IPS DF 6.9 (cell line): ENCODE measurements around the gene TLR2.

ENCODE experiments used
- DNase-seq: peaks from one replicate; pipeline ENCODE4 v3.0.0-alpha.2; 2013; ENCODE audit warnings: low read depth, low spot score
- H3K27ac ChIP-seq: one replicate; pipeline ENCODE4 v1.5.1; 2013; ENCODE audit warnings: low read length, control low read depth
- H3K27me3 ChIP-seq: 2 replicates; pipeline ENCODE4 v1.6.1; 2013; ENCODE audit warnings: mild to moderate bottlenecking, low read length; ENCODE audit not compliant: control insufficient read depth, insufficient read depth
- H3K36me3 ChIP-seq: 2 replicates; pipeline ENCODE4 v1.6.1; 2013; ENCODE audit warnings: low read length; ENCODE audit not compliant: control insufficient read depth, insufficient read depth
- H3K4me1 ChIP-seq: 2 replicates; pipeline ENCODE4 v1.6.1; 2013; ENCODE audit warnings: low read length; ENCODE audit not compliant: control insufficient read depth, insufficient read depth
- H3K4me3 ChIP-seq: 2 replicates; pipeline ENCODE4 v1.5.1; 2013; ENCODE audit warnings: mild to moderate bottlenecking, low read length
- H3K9me3 ChIP-seq: 2 replicates; pipeline ENCODE4 v1.6.1; 2013; ENCODE audit warnings: low read length, inconsistent platforms; ENCODE audit not compliant: control insufficient read depth, insufficient read depth
- WGBS: extraction: QIAGEN DNeasy Blood & Tissue Kit; methylation state at CpG from one replicate; pipeline ENCODE4 v1.1.7; 2013; ENCODE audit warnings: mixed read lengths, missing lambda C conversion rate; ENCODE audit not compliant: insufficient read length, insufficient coverage; 5-methylcytosine and 5-hydroxymethylcytosine counted together

The TLR2 gene

DNA sequence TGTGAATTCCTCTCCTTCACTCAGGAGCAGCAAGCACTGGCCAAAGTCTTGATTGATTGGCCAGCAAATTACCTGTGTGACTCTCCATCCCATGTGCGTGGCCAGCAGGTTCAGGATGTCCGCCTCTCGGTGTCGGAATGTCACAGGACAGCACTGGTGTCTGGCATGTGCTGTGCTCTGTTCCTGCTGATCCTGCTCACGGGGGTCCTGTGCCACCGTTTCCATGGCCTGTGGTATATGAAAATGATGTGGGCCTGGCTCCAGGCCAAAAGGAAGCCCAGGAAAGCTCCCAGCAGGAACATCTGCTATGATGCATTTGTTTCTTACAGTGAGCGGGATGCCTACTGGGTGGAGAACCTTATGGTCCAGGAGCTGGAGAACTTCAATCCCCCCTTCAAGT is 20.4 kb downstream of the TLR2 start:
- Histone ChIP-seq H3K9me3 (no peaks in the 10 kb centered on the region), H3K27me3 (no peaks in the 10 kb centered on the region), H3K4me1 (no peaks in the 10 kb centered on the region), H3K4me3 (no peak overlapping the region), H3K27ac (no peak overlapping the region), H3K36me3 (no peaks in the 10 kb centered on the region)
- no peak for DNase-seq
- no CpG with 5 or more reads among the region's 7 CpGs for WGBS

DNA sequence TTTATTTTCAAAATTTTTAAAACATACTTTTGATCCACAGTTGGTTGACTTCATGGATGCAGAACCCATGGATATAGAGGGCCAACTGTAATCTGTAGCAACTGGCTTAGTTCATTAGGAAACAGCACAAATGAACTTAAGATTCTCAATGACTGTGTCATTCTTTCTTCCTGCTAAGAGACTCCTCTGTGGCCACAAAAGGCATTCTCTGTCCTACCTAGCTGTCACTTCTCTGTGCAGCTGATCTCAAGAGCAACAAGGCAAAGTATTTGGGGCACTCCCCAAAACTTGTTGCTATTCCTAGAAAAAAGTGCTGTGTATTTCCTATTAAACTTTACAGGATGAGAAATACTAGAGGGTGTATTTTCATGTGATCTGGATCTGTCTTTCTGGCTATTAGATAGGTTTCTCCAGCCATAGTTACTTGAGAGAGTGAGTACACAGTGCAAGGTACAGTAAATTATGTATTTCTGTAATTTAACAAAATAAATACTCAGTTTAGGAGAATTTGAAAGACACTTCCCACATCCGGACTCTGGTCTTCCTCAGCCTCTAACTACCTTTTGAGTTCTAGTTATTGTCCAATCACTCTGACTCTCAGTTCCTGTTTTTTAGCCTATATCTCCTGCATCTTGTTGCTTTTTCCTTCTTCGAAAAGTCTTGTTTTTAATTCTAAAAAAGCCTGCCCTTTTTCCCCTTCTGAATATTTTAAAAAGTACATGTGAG is 21.8 kb downstream of the TLR2 start:
- Histone ChIP-seq H3K4me1 (no peaks in the 10 kb centered on the region), H3K4me3 (no peak overlapping the region), H3K27me3 (no peaks in the 10 kb centered on the region), H3K9me3 (no peaks in the 10 kb centered on the region), H3K36me3 (no peaks in the 10 kb centered on the region), H3K27ac (no peak overlapping the region)
- no CpG with 5 or more reads among the region's 2 CpGs for WGBS
- DNase-seq, result no peak

DNA sequence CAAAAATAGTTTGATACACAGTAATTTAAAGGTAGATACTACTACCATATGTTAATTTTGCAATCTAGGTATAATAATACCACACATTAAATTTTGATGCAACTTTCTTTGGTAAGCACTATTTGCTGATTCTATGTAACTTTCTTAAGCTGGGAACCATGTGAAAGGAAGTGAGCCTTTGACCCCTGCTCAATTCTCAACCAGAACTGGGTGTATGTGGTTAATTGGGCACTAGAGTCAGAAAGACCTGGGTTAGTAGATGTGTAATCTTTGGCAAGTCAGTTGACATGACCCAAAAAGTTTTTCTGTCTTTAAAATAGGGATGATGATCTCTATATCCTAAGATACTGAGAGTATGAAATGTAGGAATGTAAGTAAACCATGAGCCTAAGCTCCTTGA is 22.4 kb downstream of the TLR2 start:
- no peak for DNase-seq
- Histone ChIP-seq H3K4me3 (no peak overlapping the region), H3K27me3 (no peaks in the 10 kb centered on the region), H3K36me3 (no peaks in the 10 kb centered on the region), H3K27ac (no peak overlapping the region), H3K4me1 (no peaks in the 10 kb centered on the region), H3K9me3 (no peaks in the 10 kb centered on the region)

DNA sequence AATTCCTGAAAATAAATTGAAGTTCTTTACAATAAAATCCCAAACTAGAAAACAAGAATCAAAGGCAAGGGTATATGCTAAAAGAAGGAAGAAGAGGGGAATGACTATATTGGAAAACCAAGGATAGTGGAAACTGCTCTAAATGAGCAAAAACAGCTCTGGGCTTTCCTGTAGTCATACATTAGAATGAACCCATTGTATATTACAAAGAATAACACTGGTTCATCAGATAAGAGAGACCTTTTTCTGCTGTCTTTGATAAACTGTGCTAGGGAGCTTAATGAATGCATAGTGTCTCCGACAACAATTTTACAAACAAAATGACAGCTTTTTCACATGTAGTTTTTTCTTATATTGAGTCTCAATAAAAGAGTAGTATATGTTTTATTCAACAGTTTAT is 26.6 kb downstream of the TLR2 start:
- H3K4me3 ChIP-seq, result no peak overlapping the region
- no peak for DNase-seq
- no peaks in the 10 kb centered on the region for H3K36me3 ChIP-seq
- H3K9me3 ChIP-seq, result no peaks in the 10 kb centered on the region
- no peaks in the 10 kb centered on the region for H3K4me1 ChIP-seq
- WGBS, result no CpG with 5 or more reads among the region's 1 CpG
- H3K27me3 ChIP-seq, result no peaks in the 10 kb centered on the region
- H3K27ac ChIP-seq, result no peak overlapping the region

DNA sequence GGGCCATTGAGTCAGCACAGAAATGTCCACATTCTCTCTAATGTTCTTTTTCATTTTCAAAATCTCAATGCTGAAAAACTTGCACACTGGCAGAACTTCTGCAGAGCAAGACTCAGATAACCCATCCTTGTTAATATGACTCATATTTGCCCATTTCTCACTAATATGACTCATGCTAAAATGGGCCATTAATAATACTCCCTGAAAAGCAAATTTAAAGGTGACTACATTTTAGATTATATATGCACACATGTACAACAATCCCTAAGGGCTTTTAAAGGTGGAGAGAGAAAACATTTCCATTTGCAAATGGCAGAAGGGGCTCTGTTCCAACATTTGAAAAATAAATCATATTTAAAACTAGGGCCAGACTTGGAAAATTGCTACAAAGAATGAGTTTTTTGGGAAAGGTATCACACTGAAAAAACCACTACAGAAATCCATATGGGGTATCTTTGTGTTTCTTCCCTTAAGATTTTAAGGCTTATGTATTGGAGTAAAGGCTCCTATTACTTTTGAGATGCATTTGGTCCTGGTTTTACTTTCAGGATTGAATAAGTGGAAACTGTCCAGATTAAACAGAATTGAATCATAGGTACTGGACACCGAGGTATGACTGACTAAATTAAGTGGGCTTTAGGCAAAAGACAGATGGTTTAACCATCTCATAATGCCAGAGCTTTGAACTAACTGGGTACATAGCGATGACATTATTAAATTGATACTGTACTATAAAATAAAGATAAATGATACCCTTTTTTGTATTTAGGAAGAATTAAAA is 30.0 kb downstream of the TLR2 start:
- Histone ChIP-seq H3K4me3 (no peak overlapping the region), H3K27ac (no peak overlapping the region), H3K27me3 (no peaks in the 10 kb centered on the region), H3K36me3 (no peaks in the 10 kb centered on the region), H3K4me1 (no peaks in the 10 kb centered on the region), H3K9me3 (no peaks in the 10 kb centered on the region)
- no CpG with 5 or more reads among the region's 2 CpGs for WGBS
- DNase-seq, result no peak

DNA sequence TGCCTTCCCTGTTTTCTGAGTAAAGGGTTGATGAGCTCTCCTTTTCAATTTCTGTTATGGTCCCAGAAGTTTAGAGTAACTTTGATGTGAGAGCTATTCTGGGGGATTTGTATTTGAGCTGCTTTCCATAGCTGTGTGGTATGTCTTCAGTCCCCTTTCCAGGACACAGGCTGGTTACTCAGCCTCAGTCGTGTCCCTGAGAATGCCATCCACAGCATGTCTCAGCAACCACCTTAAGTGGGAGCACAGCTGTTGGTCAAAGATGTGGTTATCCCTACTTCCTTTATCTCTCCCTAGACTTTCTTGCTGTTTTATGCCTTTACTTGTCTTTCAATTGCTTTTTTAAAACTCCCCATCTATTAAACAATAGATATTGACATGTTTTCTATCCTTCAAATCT is 38.0 kb downstream of the TLR2 start:
- Histone ChIP-seq H3K9me3 (no peaks in the 10 kb centered on the region), H3K27me3 (no peaks in the 10 kb centered on the region), H3K4me3 (no peak overlapping the region), H3K4me1 (no peaks in the 10 kb centered on the region), H3K27ac (no peak overlapping the region), H3K36me3 (no peaks in the 10 kb centered on the region)
- WGBS, result no CpG with 5 or more reads among the region's 1 CpG
- no peak for DNase-seq

DNA sequence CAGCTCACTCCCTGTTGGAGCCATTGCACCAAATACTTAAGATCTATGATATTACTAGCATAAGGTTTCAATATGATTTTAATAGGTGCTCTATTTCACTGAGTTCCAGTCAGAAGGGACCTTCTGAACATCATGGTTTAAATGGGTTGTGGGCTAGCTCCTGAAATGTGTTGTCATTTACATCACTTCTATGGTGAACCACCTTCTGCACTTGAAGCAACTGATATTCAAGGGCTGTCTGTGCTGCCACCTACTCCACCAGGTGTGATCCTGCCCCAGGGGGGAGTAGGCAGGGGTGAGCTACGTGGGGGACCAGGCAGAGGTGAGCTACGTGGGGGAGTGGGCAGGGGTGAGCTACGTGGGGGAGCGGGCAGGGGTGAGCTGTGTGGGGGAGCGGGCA is 40.5 kb downstream of the TLR2 start:
- no peak for DNase-seq
- Histone ChIP-seq H3K27me3 (no peaks in the 10 kb centered on the region), H3K27ac (no peak overlapping the region), H3K36me3 (no peaks in the 10 kb centered on the region), H3K4me3 (no peak overlapping the region), H3K4me1 (no peaks in the 10 kb centered on the region), H3K9me3 (no peaks in the 10 kb centered on the region)
- no CpG with 5 or more reads among the region's 5 CpGs for WGBS

DNA sequence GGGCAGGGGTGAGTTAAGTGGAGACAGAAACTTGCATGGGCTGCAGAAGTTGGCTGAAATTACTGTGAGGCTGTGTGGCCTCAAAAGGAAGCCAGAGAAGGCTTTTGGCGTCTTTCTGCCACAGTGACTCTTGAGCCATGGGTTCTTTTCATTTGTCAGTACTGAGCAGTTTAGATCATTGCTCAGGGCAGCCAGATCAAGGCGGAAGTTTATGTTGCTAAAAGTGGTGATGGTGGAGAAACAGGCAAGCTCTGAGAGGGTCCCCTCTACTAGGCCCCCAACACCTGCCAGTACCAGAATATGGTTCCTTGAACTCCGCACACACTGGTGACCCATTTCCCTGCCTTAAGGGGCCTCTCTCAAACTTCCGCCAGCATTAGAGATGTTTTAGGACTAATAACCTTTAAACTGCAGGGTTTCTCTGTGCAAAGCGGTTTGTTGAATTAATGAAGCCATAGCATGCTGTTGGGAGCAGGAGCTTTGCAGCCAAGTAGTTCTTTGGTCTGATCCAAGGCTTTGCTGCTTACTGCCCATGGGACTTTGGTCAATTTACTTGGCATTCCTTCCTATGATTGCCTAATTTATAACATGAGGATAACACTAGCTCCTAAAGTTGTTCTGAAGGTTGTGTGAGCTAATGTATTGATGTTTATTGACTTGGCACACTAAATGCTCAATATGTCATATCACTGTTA is 41.2 kb downstream of the TLR2 start:
- Histone ChIP-seq H3K36me3 (no peaks in the 10 kb centered on the region), H3K9me3 (no peaks in the 10 kb centered on the region), H3K4me3 (no peak overlapping the region), H3K4me1 (no peaks in the 10 kb centered on the region), H3K27ac (no peak overlapping the region), H3K27me3 (no peaks in the 10 kb centered on the region)
- DNase-seq, result no peak
- no CpG with 5 or more reads among the region's 5 CpGs for WGBS

DNA sequence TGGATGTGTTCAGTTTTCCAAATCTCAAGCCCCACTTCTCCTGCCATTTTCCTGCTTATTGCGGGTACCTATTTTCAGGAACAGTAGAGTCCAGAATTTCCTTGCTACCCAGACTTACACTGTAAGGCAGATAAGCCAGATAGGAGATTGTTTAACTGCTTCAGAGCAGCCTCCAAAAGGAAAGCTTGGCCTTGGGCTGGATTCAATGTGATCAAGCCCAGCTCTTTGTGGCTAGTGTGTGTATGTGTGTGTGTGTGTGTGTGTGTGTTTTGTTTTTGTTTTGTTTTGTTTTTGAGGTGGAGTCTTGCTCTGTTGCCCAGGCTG is 41.7 kb downstream of the TLR2 start:
- Histone ChIP-seq H3K4me1 (no peaks in the 10 kb centered on the region), H3K36me3 (no peaks in the 10 kb centered on the region), H3K4me3 (no peak overlapping the region), H3K27me3 (no peaks in the 10 kb centered on the region), H3K27ac (no peak overlapping the region), H3K9me3 (no peaks in the 10 kb centered on the region)
- DNase-seq, result no peak
- no CpG with 5 or more reads among the region's 1 CpG for WGBS

DNA sequence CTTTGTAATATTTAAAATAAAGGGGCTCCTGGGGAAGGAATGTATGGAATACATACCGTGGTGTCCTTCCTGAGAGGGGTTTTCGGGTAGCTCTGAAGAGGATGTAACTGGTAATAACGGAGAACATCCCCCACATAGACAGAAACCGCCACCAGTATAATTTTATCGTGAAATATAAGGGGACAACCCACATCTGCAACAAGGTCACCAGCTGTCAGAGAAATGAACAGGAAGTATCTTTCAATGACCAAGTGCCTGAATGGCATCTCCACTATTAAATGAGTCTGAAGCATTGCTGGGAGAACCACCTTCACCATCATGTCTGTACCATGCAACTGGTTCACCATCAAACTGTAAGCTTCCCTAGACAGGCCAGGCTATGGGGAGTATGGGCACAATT is 44.1 kb downstream of the TLR2 start:
- Histone ChIP-seq H3K27me3 (no peaks in the 10 kb centered on the region), H3K9me3 (no peaks in the 10 kb centered on the region), H3K4me3 (no peak overlapping the region), H3K4me1 (no peaks in the 10 kb centered on the region), H3K36me3 (no peaks in the 10 kb centered on the region), H3K27ac (no peak overlapping the region)
- no CpG with 5 or more reads among the region's 5 CpGs for WGBS
- DNase-seq, result no peak
